ENCODE data around the gene LRP5.

The LRP5 gene

DNA sequence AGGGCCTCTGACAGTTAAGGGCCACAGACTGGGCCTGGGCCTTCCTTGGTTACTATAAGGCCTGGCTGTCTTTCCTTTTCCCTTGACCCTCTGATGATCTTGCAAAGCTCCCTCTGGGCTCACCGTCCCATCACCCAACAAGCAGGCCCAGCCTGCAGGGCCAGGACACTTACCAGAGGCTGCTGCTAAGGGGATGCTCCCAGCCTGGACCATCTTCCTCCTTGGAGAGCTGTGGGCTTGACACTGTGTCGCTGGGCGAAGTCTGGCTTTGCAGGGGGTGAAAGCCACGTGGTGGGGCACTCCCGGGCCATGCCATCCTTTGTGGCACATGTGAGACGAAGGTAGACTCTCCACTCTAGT is 44.5 kb upstream of the LRP5 start:
- no peak overlapping the region for H3K4me3 ChIP-seq (ENCODE audit: low read depth, low read length)
- TF ChIP-seq, protein P1, sequence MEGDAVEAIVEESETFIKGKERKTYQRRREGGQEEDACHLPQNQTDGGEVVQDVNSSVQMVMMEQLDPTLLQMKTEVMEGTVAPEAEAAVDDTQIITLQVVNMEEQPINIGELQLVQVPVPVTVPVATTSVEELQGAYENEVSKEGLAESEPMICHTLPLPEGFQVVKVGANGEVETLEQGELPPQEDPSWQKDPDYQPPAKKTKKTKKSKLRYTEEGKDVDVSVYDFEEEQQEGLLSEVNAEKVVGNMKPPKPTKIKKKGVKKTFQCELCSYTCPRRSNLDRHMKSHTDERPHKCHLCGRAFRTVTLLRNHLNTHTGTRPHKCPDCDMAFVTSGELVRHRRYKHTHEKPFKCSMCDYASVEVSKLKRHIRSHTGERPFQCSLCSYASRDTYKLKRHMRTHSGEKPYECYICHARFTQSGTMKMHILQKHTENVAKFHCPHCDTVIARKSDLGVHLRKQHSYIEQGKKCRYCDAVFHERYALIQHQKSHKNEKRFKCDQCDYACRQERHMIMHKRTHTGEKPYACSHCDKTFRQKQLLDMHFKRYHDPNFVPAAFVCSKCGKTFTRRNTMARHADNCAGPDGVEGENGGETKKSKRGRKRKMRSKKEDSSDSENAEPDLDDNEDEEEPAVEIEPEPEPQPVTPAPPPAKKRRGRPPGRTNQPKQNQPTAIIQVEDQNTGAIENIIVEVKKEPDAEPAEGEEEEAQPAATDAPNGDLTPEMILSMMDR (IDR thresholded peaks at IDR 0.05; ENCODE audit: borderline replicate concordance, insufficient read depth, low read depth, low read length): no peak

DNA sequence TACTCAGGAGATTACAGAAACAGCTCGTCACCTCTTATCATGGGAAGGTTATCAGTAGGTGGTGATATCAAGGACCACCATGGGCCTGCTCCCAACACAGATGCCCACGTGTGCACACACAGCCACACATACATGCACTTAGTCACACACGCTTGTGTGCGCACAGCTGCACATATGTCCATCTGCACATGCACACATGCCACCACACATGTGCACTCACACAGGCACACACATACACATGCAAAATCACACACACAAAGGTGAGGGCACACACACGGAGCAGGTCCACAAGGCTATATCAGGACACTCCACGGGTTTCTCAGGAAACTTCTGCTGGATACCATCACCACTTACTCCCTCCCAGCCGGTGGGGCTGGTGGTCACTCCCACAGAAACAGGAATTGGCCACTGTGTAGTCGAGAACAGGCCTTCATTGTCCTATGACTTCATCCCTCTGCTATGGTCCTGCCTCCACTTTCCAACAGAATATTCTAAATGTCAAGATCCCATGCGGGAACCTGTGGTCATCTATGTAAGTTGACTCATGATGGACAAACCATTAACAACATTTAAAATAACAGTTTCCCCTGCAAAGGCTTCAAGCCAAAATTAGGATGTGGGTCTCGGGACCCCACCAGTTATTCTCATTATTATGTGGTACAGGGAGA is 42.8 kb upstream of the LRP5 start:
- TF ChIP-seq, protein P1 (IDR thresholded peaks at IDR 0.05; ENCODE audit: borderline replicate concordance, insufficient read depth, low read depth, low read length): no peak
- H3K4me3 ChIP-seq (ENCODE audit: low read depth, low read length): no peak overlapping the region

DNA sequence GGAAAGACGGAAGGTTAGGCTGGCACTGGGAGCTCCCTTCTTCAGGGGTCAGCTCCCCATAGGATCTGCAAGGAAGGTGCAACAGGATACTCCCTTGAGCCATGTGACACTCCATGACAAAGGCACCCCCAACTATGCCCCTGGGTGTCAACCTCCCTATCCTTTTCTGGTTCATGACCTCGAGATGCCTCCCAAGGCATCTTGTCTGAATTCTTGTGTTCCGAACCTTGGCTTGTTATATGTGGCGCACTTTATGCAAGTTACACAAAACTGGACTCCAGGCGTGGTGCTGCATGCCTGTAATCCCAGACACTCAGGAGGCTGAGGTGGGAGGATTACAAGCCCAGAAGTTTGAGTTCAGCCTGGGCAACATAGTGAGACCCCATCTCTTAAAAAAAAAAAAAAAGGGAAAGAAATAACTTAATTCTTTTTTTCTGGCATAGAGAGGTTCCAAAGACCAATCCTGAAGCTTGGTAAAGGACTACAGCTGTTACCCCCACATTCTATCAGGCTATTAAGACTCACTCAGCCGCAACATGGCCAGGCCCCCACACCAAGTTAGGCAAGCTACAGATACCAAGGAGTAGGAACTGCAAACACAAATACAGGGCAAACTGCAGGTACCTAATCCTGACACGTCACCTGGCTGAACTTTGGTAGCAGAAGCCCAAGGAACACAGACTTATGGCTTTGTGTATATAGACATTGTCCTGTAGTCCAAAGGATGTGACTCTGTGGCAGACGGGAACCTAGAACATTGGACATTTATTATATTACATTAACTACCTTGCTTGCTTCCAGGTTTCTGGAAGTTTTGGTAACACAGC is 42.0 kb upstream of the LRP5 start:
- H3K4me3 ChIP-seq (ENCODE audit: low read depth, low read length): peak overlapping the region; percentile 59
- TF ChIP-seq, protein P1 (IDR thresholded peaks at IDR 0.05; ENCODE audit: borderline replicate concordance, insufficient read depth, low read depth, low read length): no peak

DNA sequence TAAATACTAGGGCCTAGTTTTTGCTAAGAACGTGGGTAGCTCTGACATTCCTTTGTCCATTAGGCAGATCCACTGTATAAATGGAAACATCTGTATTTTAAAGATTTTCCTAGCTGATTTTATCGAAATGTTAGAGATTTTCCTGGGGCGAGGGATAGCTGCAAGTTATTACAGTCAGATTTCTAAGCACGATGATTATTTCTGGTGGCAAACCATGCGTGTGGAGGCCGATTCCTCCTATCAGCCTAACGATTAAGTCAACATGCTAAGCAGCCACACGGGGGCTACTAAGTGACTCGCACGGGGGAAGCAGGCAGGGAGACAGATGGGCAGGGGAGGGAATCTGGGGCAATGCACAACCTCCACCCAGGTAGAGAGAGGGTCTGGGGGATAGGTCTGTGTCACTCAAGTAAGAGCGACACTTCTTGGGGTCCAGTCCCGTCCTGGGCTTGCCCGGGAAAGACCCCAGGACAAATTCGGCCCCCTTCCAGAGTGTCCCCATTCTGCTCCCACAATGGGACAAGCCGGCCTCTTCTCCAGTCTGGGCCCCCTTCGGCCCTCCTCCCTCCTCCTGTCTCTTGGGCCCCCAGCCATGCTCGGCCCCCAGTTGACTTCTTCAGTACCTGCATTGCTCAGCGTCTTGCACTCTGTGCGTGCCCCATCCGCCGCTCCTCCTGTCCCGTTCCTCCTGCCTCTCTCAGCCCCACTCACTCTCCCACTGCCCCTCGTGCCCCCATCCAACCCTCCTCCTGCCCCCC is 41.2 kb upstream of the LRP5 start:
- TF ChIP-seq, protein P1 (IDR thresholded peaks at IDR 0.05; ENCODE audit: borderline replicate concordance, insufficient read depth, low read depth, low read length): peak; percentile 68
- peak overlapping the region; percentile 59 for H3K4me3 ChIP-seq (ENCODE audit: low read depth, low read length)

DNA sequence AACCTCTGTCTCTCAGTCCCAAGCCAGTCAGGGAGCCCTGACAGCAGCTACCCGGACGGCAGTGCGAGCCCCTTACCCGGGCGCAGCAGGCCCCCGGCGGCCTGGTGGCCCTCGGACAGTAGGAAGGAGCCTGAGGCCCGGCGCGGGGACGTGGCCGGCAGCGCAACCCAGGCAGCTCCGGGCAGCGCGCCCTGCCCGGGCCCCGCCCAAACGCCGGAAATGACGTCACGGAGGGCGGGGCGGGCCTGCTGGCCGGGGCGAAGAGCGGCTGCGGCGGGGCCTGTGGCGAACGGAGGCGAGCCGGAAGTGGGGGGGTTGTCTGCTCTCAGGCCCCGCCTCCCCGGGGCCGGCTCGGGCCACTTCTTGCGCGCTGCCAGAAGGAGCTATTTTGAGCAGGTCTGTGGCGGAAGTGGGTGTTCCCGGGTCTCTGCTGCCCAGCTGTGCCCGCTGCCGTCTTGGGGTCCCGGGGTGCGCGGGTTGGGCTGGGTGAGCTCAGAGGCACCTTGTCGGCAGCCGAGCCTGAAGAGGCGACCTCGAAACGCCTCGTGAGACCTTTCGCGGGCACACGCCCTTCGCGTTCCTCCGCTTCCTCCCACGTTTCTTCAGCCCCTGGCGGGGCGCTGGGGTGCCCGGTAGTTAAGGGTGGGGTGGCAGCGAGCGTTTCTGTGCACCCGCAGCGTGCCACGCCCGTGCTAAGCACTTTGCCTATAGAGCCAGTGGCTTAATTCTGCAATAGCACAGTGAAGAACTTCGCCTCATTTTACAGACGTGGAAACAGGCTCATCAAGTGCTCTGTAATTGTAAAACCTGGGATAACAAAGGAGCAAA is 40.4 kb upstream of the LRP5 start, which contains the start of gene C11orf24:
Gene C11orf24, minus strand, starts transcription at position 193 of the 828 bp plus-strand sequence. CDS start 8,206 bp downstream, outside the sequence.
- TF ChIP-seq, protein P1 (IDR thresholded peaks at IDR 0.05; ENCODE audit: borderline replicate concordance, insufficient read depth, low read depth, low read length): no peak
- peak within 1 kb of the TSS; percentile 59 for H3K4me3 ChIP-seq (ENCODE audit: low read depth, low read length)

DNA sequence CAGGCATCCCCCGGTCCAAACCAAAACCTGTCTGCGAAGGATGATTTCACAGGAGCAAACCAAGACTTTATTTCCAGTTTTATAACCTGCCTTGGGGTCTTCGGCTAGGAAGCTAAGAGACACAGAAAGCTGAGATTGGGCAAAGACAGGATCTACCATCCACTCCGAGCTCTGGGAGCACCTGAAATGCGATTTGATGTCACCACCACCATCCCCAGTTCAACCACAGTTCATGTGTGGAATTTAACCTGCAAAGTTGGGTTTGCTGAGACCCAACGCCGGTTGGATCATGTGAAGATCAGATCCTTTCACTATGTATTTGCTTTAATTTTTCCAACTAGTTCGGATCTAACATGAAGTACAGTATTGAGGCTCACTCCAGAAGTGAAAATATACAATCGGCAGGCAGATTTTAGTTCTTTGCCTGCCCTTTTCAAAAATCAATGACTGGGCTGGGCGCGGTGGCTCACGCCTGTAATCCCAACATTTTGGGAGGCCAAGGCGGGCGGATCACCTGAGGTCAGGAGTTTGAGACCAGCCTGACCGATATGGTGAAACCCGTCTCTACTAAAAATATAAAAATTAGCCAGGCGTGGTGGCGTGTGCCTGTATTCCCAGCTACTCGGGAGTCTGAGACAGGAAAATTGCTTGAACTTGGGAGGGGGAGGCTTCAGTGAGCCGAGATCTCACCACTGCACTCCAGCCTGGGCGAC is 39.2 kb upstream of the LRP5 start:
- TF ChIP-seq, protein P1 (IDR thresholded peaks at IDR 0.05; ENCODE audit: borderline replicate concordance, insufficient read depth, low read depth, low read length): no peak
- peak overlapping the region; percentile 23 for H3K4me3 ChIP-seq (ENCODE audit: low read depth, low read length)
